Stomach (tissue), 9 donors: Measurements from ENCODE around the gene IREB2. TPM values are rescaled to one million over a fixed set of nuclear protein-coding genes. Genes with fewer than 3 reads are reported as not detected.

Experiments used
- DNase-seq, 2 donors: peaks; one replicate each; pipeline versions ENCODE4 v3.0.0 to v3.0.0-alpha.2; 2013 to 2019
- H3K27ac ChIP-seq, 5 donors: fragments of 200-600 bp in 4 of 5; sonication (generic) in 4 of 5; one replicate each; pipeline ENCODE4 v1.5.1; 2013 to 2019; ENCODE audit warnings: mild to moderate bottlenecking in 1 of 5, moderate library complexity in 1 of 5
- H3K27me3 ChIP-seq, 3 donors: fragments of 200-600 bp; sonication (generic); one replicate each; pipeline ENCODE4 v1.5.1; 2017 to 2019; ENCODE audit warnings: mixed run types in 1 of 3
- H3K36me3 ChIP-seq, 4 donors: fragments of 200-600 bp; sonication (generic); 1 replicate in 3 of 4; 2 replicates in 1 of 4; pipeline ENCODE4 v1.5.1; 2016 to 2019
- H3K4me1 ChIP-seq, 4 donors: fragments of 200-600 bp; sonication (generic); one replicate each; pipeline ENCODE4 v1.5.1; 2016 to 2019
- H3K4me3 ChIP-seq, 4 donors: fragments of 200-600 bp; sonication (generic) in 3 of 4; one replicate each; pipeline ENCODE4 v1.5.1; 2016 to 2019; ENCODE audit warnings: mild to moderate bottlenecking in 1 of 4
- H3K9me3 ChIP-seq, 4 donors: fragments of 200-600 bp; sonication (generic); one replicate each; pipeline ENCODE4 v1.5.1; 2016 to 2019
- EP300 ChIP-seq: sonication (generic); formaldehyde crosslinking; IDR thresholded peaks from one replicate; pipeline ENCODE4 v1.6.1; 2017; ENCODE audit warnings: antibody characterized with exemption
- POLR2A ChIP-seq, 4 donors: fragments of 450-650 bp; IDR thresholded peaks; one replicate each; pipeline ENCODE4 v1.6.1; 2016; ENCODE audit warnings: antibody characterized with exemption in 4 of 4, control low read depth in 2 of 4, mild to moderate bottlenecking in 1 of 4, moderate library complexity in 1 of 4
- POLR2AphosphoS5 ChIP-seq, 3 donors: sonication (generic); formaldehyde crosslinking; IDR thresholded peaks; one replicate each; pipeline ENCODE4 v1.6.1; 2016; ENCODE audit warnings: antibody characterized with exemption in 3 of 3
- WGBS, 5 donors: extraction: QIAGEN DNeasy Blood & Tissue Kit in 3 of 5; methylation state at CpG; one replicate each; pipeline versions ENCODE4 v1.1.5 to v1.1.7; 2013 to 2018; 5-methylcytosine and 5-hydroxymethylcytosine counted together
- intact Hi-C: fragments of 100-400 bp; cut with DNase I; formaldehyde crosslinking; loops from one replicate; pipeline ENCODE4 v1.15.1; 2023; ENCODE audit warnings: low total_unique reads
- polyA plus RNA-seq, 3 donors: library from polyadenylated mRNA; stranded (reverse); fragments of 200-250 nt; gene quantifications; one replicate each; pipeline ENCODE4 v1.2.3, GENCODE V29; 2013
- total RNA-seq, 5 donors: library from RNA; depleted of rRNA; stranded (reverse); fragments of >200 nt; gene quantifications; one replicate each; pipeline versions ENCODE4 v1.1.0 to v1.2.3, GENCODE V29; 2014 to 2016
- TF ChIP-seq, protein P1 (sequence below), 7 experiments: fragments of 450-650 bp in 4 of 7; fragments of 200-600 bp in 3 of 7; sonication (generic) in 3 of 7; IDR thresholded peaks; one replicate each; pipeline ENCODE4 v1.5.1; 2016 to 2019; ENCODE audit warnings: antibody characterized with exemption in 7 of 7, control low read depth in 2 of 7, mild to moderate bottlenecking in 1 of 7
- donor health status: healthy with polysubstance abuse.
- donor health status: Bipolar disorder and iron deficiency.
- donor health status: healthy.

IREB2 gene
- total and polyA plus RNA-seq, 8 donors = 7.0 to 248 (median 67.5) TPM

DNA sequence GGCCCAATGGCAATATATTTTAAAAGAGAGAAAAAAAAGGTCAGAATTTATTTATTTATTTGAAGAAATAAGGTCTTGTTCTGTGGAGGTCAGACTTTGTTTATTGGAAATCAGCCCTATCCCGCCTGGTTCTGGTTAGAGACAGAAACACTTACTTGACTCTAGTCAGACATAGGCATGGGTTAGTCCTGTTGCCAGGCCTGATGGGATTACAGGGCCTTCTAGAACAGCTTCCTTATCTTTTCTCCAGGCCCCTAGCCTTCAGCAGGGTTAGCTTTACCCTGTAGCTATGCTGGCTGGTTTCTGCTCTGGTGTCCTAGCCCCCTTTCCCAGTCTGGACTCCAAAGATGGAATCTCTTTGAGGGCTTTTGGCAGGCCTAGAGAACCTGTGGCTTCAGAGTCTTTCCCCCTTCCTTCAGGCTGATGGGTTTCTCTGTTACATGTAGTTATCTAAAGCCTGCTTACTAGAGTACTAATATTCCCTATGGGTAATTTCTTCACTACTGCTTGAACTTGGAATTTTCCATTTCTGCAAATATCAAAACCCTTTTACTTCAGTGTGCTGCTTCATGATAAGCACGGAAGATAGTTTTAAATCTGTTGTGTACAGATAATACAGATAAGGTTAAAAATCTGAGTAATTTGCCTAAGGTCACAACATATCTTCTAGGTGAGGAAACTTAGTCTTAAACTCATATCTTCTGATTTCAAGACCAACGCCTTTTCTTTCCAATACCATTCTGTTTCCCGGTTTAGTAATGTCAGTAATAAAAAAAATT is 10.6 kb downstream of the IREB2 start:
- no peak for TF ChIP-seq EP300
- no peak for TF ChIP-seq POLR2A (IDR thresholded peaks at IDR 0.05)
- no peak for TF ChIP-seq POLR2AphosphoS5 (IDR thresholded peaks at IDR 0.05)
- TF ChIP-seq, protein P1, sequence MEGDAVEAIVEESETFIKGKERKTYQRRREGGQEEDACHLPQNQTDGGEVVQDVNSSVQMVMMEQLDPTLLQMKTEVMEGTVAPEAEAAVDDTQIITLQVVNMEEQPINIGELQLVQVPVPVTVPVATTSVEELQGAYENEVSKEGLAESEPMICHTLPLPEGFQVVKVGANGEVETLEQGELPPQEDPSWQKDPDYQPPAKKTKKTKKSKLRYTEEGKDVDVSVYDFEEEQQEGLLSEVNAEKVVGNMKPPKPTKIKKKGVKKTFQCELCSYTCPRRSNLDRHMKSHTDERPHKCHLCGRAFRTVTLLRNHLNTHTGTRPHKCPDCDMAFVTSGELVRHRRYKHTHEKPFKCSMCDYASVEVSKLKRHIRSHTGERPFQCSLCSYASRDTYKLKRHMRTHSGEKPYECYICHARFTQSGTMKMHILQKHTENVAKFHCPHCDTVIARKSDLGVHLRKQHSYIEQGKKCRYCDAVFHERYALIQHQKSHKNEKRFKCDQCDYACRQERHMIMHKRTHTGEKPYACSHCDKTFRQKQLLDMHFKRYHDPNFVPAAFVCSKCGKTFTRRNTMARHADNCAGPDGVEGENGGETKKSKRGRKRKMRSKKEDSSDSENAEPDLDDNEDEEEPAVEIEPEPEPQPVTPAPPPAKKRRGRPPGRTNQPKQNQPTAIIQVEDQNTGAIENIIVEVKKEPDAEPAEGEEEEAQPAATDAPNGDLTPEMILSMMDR (IDR thresholded peaks at IDR 0.05) = no peak
- peaks cover 7 to 43% (median 41%) of the 10 kb centered on the region in 4 donors for H3K36me3 ChIP-seq
- intact Hi-C loops = no loop called here
- H3K27me3 ChIP-seq = no peaks in the 10 kb centered on the region
- H3K9me3 ChIP-seq = no peaks in the 10 kb centered on the region
- peak overlapping the region in 3 of 5 donors; percentile 14 to 37 (median 17) for H3K27ac ChIP-seq
- H3K4me3 ChIP-seq = no peak overlapping the region
- DNase-seq = no peak
- H3K4me1 ChIP-seq = peaks cover 25 to 67% (median 51%) of the 10 kb centered on the region in 4 donors
- 40 to 58% (median 56%) methylated on average over 4 of the region's 4 CpGs for WGBS, 5 donors

DNA sequence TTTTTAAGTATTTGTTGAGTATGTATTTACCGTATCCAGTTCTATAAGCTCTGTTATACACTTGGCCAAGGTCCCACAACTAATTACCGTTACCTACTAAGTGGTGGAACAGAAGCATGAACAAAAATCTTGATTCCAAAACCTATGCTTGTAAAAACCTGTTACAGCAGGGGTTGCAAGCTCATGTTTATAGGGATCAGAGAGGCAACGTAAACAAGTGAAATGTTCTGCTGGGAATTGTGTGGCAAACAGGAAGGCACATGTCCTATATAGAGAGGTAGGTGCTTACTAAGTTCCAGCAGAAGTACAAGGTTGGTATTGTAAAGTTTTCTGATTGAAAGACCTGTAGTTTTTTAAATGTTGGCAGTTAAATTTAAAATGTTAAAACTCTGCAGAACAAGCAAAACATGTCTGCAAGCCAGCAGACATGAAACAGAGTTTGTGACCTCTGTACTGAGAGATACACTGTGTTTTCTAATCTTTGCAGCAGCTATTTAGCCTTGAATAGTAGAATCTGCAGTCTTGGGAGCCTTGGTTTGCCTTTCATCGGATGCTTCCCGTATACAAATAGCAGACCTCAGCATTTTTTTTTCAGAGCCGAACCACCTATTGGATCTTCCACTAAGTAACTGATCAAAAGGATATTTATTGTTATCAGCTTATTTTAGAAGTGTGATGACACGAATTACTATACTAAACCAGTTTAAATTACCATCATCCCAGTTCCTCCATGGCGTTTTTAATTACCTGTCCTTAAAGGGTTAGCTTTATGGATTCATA is 11.4 kb downstream of the IREB2 start:
- 49 to 62% (median 58%) methylated on average over 8 of the region's 8 CpGs for WGBS, 5 donors
- H3K36me3 ChIP-seq = peaks cover 7 to 36% (median 33%) of the 10 kb centered on the region in 4 donors
- no peaks in the 10 kb centered on the region for H3K27me3 ChIP-seq
- peaks cover 25 to 67% (median 52%) of the 10 kb centered on the region in 4 donors for H3K4me1 ChIP-seq
- no peak for TF ChIP-seq POLR2AphosphoS5 (IDR thresholded peaks at IDR 0.05)
- TF ChIP-seq POLR2A (IDR thresholded peaks at IDR 0.05) = no peak
- no peak for TF ChIP-seq EP300
- TF ChIP-seq, protein P1 (IDR thresholded peaks at IDR 0.05) = no peak
- no peak overlapping the region for H3K4me3 ChIP-seq
- H3K27ac ChIP-seq = peak overlapping the region in 1 of 5 donors; percentile 17
- no peaks in the 10 kb centered on the region for H3K9me3 ChIP-seq
- no peak for DNase-seq
- intact Hi-C loops = no loop called here

DNA sequence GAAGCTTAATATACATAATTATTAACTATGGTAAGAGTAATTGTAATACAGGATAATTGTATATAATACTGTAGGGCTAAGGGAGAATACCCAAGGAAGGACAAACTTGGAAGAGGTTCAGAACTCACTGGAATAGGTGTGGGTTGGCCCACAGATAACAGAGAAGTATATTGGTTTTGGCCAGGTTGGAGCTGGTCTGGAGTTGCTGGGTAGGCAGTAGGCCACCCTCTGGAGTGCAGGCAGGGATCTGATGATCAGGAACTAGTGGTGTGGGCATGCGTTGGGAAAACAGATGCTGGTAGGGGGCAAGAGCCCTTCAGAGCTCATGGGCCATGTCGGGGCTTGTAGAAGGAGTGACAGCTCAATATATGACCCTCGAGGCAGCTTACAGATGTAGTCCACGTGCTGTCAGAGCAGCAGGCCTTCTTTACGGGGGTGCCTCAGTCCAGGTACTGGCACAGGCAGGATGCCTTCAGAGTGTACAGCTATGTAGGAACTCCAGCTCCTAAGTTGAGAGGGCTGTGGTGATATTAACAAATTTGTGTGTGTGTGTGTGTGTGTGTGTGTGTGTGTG is 12.4 kb downstream of the IREB2 start:
- Histone ChIP-seq H3K27me3 (no peaks in the 10 kb centered on the region), H3K9me3 (no peaks in the 10 kb centered on the region), H3K27ac (peak overlapping the region in 1 of 5 donors; percentile 17), H3K4me1 (peaks cover 33 to 76% (median 59%) of the 10 kb centered on the region in 4 donors), H3K4me3 (no peak overlapping the region), H3K36me3 (peaks cover 7 to 27% (median 24%) of the 10 kb centered on the region in 4 donors)
- TF ChIP-seq POLR2A (IDR thresholded peaks at IDR 0.05) = no peak
- no peak for TF ChIP-seq EP300
- TF ChIP-seq POLR2AphosphoS5 (IDR thresholded peaks at IDR 0.05) = no peak
- TF ChIP-seq, protein P1 (IDR thresholded peaks at IDR 0.05) = no peak
- WGBS, 5 donors = 60 to 81% (median 69%) methylated on average over 5 of the region's 5 CpGs
- intact Hi-C loops = no loop called here
- peak in 1 of 2 donors; percentile 33 for DNase-seq

DNA sequence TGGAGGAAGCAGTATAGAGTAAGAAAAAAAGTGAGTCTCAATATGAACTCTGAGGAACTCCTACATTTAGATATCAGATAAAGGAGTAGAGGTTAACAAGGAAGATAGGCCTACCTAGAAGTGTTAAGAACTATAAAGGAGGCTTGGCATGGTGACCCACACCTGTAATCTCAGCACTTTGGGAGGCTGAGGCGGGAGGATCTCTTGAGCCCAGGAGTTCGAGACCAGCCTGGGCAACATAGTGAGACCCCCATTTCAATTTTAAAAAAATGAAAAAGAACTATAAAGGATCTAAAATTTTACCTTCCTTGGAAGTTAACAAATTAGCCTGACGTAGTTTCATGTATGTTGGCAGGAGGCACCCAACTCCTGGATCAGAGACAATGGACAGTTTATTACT is 14.5 kb downstream of the IREB2 start:
- intact Hi-C loops = no loop called here
- Histone ChIP-seq H3K27me3 (no peaks in the 10 kb centered on the region), H3K4me3 (no peak overlapping the region), H3K9me3 (no peaks in the 10 kb centered on the region), H3K36me3 (peaks cover 0 to 7% (median 4%) of the 10 kb centered on the region in 4 donors), H3K4me1 (peaks cover 54 to 92% (median 72%) of the 10 kb centered on the region in 4 donors), H3K27ac (no peak overlapping the region)
- no peak for DNase-seq
- TF ChIP-seq, protein P1 (IDR thresholded peaks at IDR 0.05) = no peak
- TF ChIP-seq EP300 = no peak
- no peak for TF ChIP-seq POLR2AphosphoS5 (IDR thresholded peaks at IDR 0.05)
- no peak for TF ChIP-seq POLR2A (IDR thresholded peaks at IDR 0.05)
- WGBS, 5 donors = 95 to 96% (median 96%) methylated on average over 3 of the region's 3 CpGs
